Esophagus muscularis mucosa (tissue), 4 donors: ENCODE data around the gene MPO. TPM values are rescaled to one million over a fixed set of nuclear protein-coding genes. Genes with fewer than 3 reads are reported as not detected.
A peak's percentile ranks its signal among the peaks of the same experiment; 100 is the strongest.

Source experiments
- DNase-seq: peaks from one replicate; pipeline ENCODE4 v3.0.0-alpha.2; 2017; ENCODE audit errors: extremely low spot score
- H3K27ac ChIP-seq, 4 donors: fragments of 200-600 bp; sonication (generic); replicated peaks in 1 of 4; 1 replicate in 3 of 4; 2 replicates in 1 of 4; pipeline ENCODE4 v1.5.1; 2016 to 2019; ENCODE audit warnings: mild to moderate bottlenecking in 1 of 4
- H3K27me3 ChIP-seq, 4 donors: fragments of 200-600 bp; sonication (generic); one replicate each; pipeline versions ENCODE4 v1.5.1 to v1.6.0; 2016 to 2019
- H3K36me3 ChIP-seq, 4 donors: fragments of 200-600 bp; sonication (generic); one replicate each; pipeline ENCODE4 v1.5.1; 2016 to 2019
- H3K4me1 ChIP-seq, 4 donors: fragments of 200-600 bp; sonication (generic); one replicate each; pipeline ENCODE4 v1.5.1; 2016 to 2019
- H3K4me3 ChIP-seq, 4 donors: fragments of 200-600 bp; sonication (generic); 1 replicate in 2 of 4; 2 replicates in 2 of 4; pipeline ENCODE4 v1.5.1; 2016 to 2019; ENCODE audit warnings: mild to moderate bottlenecking in 4 of 4, moderate library complexity in 1 of 4
- H3K9me3 ChIP-seq, 4 donors: fragments of 200-600 bp; sonication (generic); 1 replicate in 3 of 4; 2 replicates in 1 of 4; pipeline ENCODE4 v1.5.1; 2016 to 2019
- CTCF ChIP-seq, 3 experiments: fragments of 200-600 bp in 2 of 3; fragments of 450-650 bp in 1 of 3; sonication (generic) in 2 of 3; IDR thresholded peaks; one replicate each; pipeline ENCODE4 v1.5.1; 2017 to 2019; ENCODE audit warnings: antibody characterized with exemption in 3 of 3, mild to moderate bottlenecking in 2 of 3, moderate library complexity in 1 of 3
- EP300 ChIP-seq: sonication (generic); formaldehyde crosslinking; IDR thresholded peaks from one replicate; pipeline ENCODE4 v1.6.1; 2017; ENCODE audit warnings: antibody characterized with exemption
- POLR2A ChIP-seq: fragments of 450-650 bp; IDR thresholded peaks from one replicate; pipeline ENCODE4 v1.6.1; 2017; ENCODE audit warnings: antibody characterized with exemption, moderate library complexity, mild to moderate bottlenecking, low read depth
- POLR2AphosphoS5 ChIP-seq, 2 donors: sonication (generic); formaldehyde crosslinking; IDR thresholded peaks; one replicate each; pipeline ENCODE4 v1.6.1; 2017; ENCODE audit warnings: antibody characterized with exemption in 2 of 2
- WGBS: methylation state at CpG from one replicate; pipeline ENCODE4 v1.1.5; 2018; 5-methylcytosine and 5-hydroxymethylcytosine counted together
- intact Hi-C: fragments of 100-400 bp; cut with DNase I; formaldehyde crosslinking; loops from one replicate; pipeline ENCODE4 v1.15.1; 2023
- total RNA-seq, 4 donors: library from RNA; depleted of rRNA; stranded (reverse); fragments of >200 nt; gene quantifications; one replicate each; pipeline versions ENCODE4 v1.1.0 to v1.2.1, GENCODE V29; 2016

The MPO gene
- total RNA-seq, 4 donors from 2014 or later = 0.23 to 0.66 TPM; not detected in 2

DNA sequence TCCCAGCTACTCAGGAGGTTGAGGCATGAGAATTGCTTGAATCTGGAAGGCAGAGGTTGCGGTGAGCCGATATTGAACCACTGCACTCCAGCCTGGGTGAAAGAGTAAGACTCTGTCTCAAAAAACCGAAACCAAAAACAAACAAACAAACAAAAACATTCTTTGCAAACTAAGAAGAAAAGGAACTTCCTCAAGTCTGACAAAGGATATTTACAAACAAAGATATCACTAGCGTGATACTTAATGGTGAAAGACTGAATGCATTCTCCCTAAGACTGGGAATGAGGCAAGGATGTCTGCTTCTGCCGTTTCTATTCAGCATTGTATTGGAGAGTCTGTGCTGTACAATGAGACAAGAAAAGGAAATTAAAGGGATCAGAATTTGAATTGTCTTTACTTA, 10.5 kb upstream of the MPO start:
- H3K27me3 ChIP-seq = peaks cover 0 to 36% (median 0%) of the 10 kb centered on the region in 4 donors
- intact Hi-C loops = no loop called here
- no peaks in the 10 kb centered on the region for H3K9me3 ChIP-seq
- TF ChIP-seq EP300 = no peak
- no peak for TF ChIP-seq POLR2AphosphoS5 (IDR thresholded peaks at IDR 0.05)
- no peak for TF ChIP-seq CTCF (IDR thresholded peaks at IDR 0.05)
- TF ChIP-seq POLR2A = no peak
- peak; percentile 4 for DNase-seq
- no peaks in the 10 kb centered on the region for H3K36me3 ChIP-seq
- H3K4me1 ChIP-seq = no peaks in the 10 kb centered on the region
- no peak overlapping the region for H3K4me3 ChIP-seq
- no peak overlapping the region for H3K27ac ChIP-seq
- 73% methylated on average over 5 of the region's 5 CpGs for WGBS

GRCh38 chr17:58289869-58290268, 9.1 kb upstream of the MPO start:
- TF ChIP-seq EP300 = no peak
- TF ChIP-seq POLR2AphosphoS5 (IDR thresholded peaks at IDR 0.05) = no peak
- no peak for TF ChIP-seq CTCF (IDR thresholded peaks at IDR 0.05)
- no peak for TF ChIP-seq POLR2A
- Histone ChIP-seq H3K9me3 (no peaks in the 10 kb centered on the region), H3K4me3 (no peak overlapping the region), H3K27ac (no peak overlapping the region), H3K4me1 (no peaks in the 10 kb centered on the region), H3K27me3 (peaks cover 0 to 38% (median 0%) of the 10 kb centered on the region in 4 donors), H3K36me3 (no peaks in the 10 kb centered on the region)
- whole genome bisulfite sequencing = 46% methylated on average over 2 of the region's 2 CpGs
- intact Hi-C loops = no loop called here
- peak; percentile 24 for DNase-seq

DNA sequence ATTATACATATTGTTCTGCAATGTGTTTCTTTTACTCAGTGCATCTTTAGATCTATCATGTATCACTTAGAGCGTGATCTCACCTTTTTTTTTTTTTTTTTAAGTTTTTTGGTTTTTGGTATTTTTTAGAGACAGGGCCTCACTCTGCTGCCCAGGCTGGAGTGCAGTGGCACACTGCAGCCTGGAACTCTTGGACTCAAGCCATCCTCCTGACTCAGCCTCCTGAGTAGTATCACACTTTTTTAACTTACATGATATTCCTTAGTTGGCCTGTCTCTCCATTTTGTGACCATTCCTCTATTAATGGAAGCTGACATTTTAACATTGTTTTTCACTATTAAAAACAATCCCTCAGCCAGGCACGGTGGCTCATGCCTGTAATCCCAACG, 4.7 kb upstream of the MPO start:
- intact Hi-C loops = no loop called here
- no peak for TF ChIP-seq POLR2A
- no peak for TF ChIP-seq POLR2AphosphoS5 (IDR thresholded peaks at IDR 0.05)
- TF ChIP-seq CTCF (IDR thresholded peaks at IDR 0.05) = no peak
- no peak for TF ChIP-seq EP300
- no peaks in the 10 kb centered on the region for H3K9me3 ChIP-seq
- H3K4me3 ChIP-seq = no peak overlapping the region
- 80% methylated on average over 3 of the region's 3 CpGs for WGBS
- no peaks in the 10 kb centered on the region for H3K36me3 ChIP-seq
- H3K27me3 ChIP-seq = peaks cover 0 to 55% (median under 1%) of the 10 kb centered on the region in 4 donors
- DNase-seq = no peak
- no peak overlapping the region for H3K27ac ChIP-seq
- no peaks in the 10 kb centered on the region for H3K4me1 ChIP-seq

GRCh38 chr17:58284613-58285421, 4.1 kb upstream of the MPO start:
- TF ChIP-seq POLR2AphosphoS5 (IDR thresholded peaks at IDR 0.05) = no peak
- H3K36me3 ChIP-seq = no peaks in the 10 kb centered on the region
- peaks cover 0 to 55% (median 1%) of the 10 kb centered on the region in 4 donors for H3K27me3 ChIP-seq
- no peak for DNase-seq
- no peaks in the 10 kb centered on the region for H3K4me1 ChIP-seq
- no peak overlapping the region for H3K4me3 ChIP-seq
- H3K27ac ChIP-seq = no peak overlapping the region
- WGBS = 43% methylated on average over 6 of the region's 6 CpGs
- intact Hi-C loops = no loop called here
- H3K9me3 ChIP-seq = no peaks in the 10 kb centered on the region

- no peak overlapping the region for H3K4me3 ChIP-seq
- H3K9me3 ChIP-seq = no peaks in the 10 kb centered on the region
- DNase-seq = no peak
- 58% methylated on average over 10 of the region's 12 CpGs for WGBS
- peaks cover 0 to 57% (median 1%) of the 10 kb centered on the region in 4 donors for H3K27me3 ChIP-seq
- H3K4me1 ChIP-seq = peaks cover 0 to 9% (median 7%) of the 10 kb centered on the region in 4 donors
- intact Hi-C loops = no loop called here
- H3K27ac ChIP-seq = no peak overlapping the region
- H3K36me3 ChIP-seq = no peaks in the 10 kb centered on the region
- TF ChIP-seq CTCF (IDR thresholded peaks at IDR 0.05) (no peak), POLR2AphosphoS5 (IDR thresholded peaks at IDR 0.05) (no peak)
These were observed 3.2 kb upstream of the MPO start for GRCh38 chr17:58283674-58284612.
